ENCODE results near the gene SLC22A3. TPM values are rescaled to one million over a fixed set of nuclear protein-coding genes. Genes with fewer than 3 reads are reported as not detected.

The SLC22A3 gene
- total and polyA plus RNA-seq, 2 donors (not counting 1 experiment from before 2014, with no cell fraction given): not detected

- no peak overlapping the region for H3K27ac Mint-ChIP-seq
- POLR2A ChIA-PET: no interaction called here
- Histone ChIP-seq H3K79me2 (ENCODE audit: control insufficient read depth, insufficient read depth, low read length) (no peaks in the 10 kb centered on the region), H3K4me2 (replicated peaks; ENCODE audit: low read depth, low read length, poor library complexity, severe bottlenecking) (no peak overlapping the region), H3K27me3 (replicated peaks in 1 of 4; ENCODE audit: control extremely low read depth in 1 of 4, control insufficient read depth in 3 of 4, insufficient read depth in 4 of 4, low read length in 3 of 4) (peaks cover 0 to 11% (median 3%) of the 10 kb centered on the region in 4 experiments), H2AFZ (ENCODE audit: insufficient read depth, low read depth, low read length, poor library complexity, severe bottlenecking) (no peak overlapping the region), H3K4me3 (ENCODE audit: control extremely low read depth in 1 of 5, extremely low read depth in 1 of 5, insufficient read depth in 1 of 5, low read depth in 2 of 5, low read length in 4 of 5) (no peak overlapping the region), H3K4me1 (ENCODE audit: control insufficient read depth in 2 of 2, insufficient read depth in 2 of 2, low read length in 2 of 2) (no peaks in the 10 kb centered on the region), H3K9me3 (ENCODE audit: control extremely low read depth in 1 of 3, control insufficient read depth in 2 of 3, insufficient read depth in 1 of 3, low read length in 2 of 3) (peaks cover 0 to 3% (median 0%) of the 10 kb centered on the region in 3 donors), H3K9ac (ENCODE audit: low read length) (no peak overlapping the region), H3K36me3 (replicated peaks in 1 of 2; ENCODE audit: control extremely low read depth in 1 of 2, control insufficient read depth in 1 of 2, extremely low read depth in 1 of 2, insufficient read depth in 2 of 2, low read length in 1 of 2) (no peaks in the 10 kb centered on the region), H3K27ac (ENCODE audit: low read length in 2 of 2) (no peak overlapping the region), H4K20me1 (ENCODE audit: control insufficient read depth, insufficient read depth, low read length, poor library complexity, severe bottlenecking) (no peaks in the 10 kb centered on the region)
- intact Hi-C loops (cut with micrococcal nuclease): no loop called here
- no peaks in the 10 kb centered on the region for H3K9me3 Mint-ChIP-seq (ENCODE audit: insufficient read depth)
- DNase-seq (no peak), ATAC-seq (ENCODE audit: low read depth) (no peak)
- TF ChIP-seq EZH2 (IDR thresholded peaks at IDR 0.05; ENCODE audit: borderline replicate concordance, insufficient read depth, low read depth, low read length, poor library complexity, severe bottlenecking): no peak
- 71% methylated on average over 2 of the region's 2 CpGs for WGBS (ENCODE audit: insufficient coverage)
- peaks cover 2% of the 10 kb centered on the region for H3K4me1 Mint-ChIP-seq
- CTCF ChIA-PET: no interaction called here
- peaks cover 27% of the 10 kb centered on the region for H3K27me3 Mint-ChIP-seq
- no peak overlapping the region for H3K4me3 Mint-ChIP-seq
Observed at GRCh38 chr6:160353950-160354496, 5.8 kb downstream of the SLC22A3 start.

DNA sequence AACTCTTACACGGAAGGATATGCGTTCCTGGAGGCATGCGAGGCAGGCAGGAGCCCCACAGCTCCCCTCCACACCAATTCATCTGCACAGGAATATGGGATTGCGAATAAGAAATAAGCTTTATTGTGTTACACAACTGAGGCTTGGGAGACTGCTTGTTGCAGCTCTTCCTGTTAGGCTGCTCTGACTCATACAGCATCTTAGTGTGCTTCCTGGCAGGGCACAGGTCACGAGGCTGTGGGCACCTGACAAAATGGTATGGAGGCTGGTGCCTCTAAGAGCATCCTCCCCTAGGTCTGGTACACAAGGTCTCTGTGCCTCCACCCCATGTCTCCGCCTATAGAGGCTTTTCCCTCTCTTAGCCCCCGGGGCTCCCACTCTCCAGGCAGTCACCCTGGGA lies 6.8 kb downstream of the SLC22A3 start:
- Histone ChIP-seq H3K27ac (ENCODE audit: low read length in 2 of 2) (no peak overlapping the region), H3K36me3 (replicated peaks in 1 of 2; ENCODE audit: control extremely low read depth in 1 of 2, control insufficient read depth in 1 of 2, extremely low read depth in 1 of 2, insufficient read depth in 2 of 2, low read length in 1 of 2) (no peaks in the 10 kb centered on the region), H3K4me1 (ENCODE audit: control insufficient read depth in 2 of 2, insufficient read depth in 2 of 2, low read length in 2 of 2) (no peaks in the 10 kb centered on the region), H3K27me3 (replicated peaks in 1 of 4; ENCODE audit: control extremely low read depth in 1 of 4, control insufficient read depth in 3 of 4, insufficient read depth in 4 of 4, low read length in 3 of 4) (peaks cover 0 to 3% (median 2%) of the 10 kb centered on the region in 4 experiments), H3K79me2 (ENCODE audit: control insufficient read depth, insufficient read depth, low read length) (no peaks in the 10 kb centered on the region), H3K4me3 (ENCODE audit: control extremely low read depth in 1 of 5, extremely low read depth in 1 of 5, insufficient read depth in 1 of 5, low read depth in 2 of 5, low read length in 4 of 5) (no peak overlapping the region), H3K9ac (ENCODE audit: low read length) (no peak overlapping the region), H2AFZ (ENCODE audit: insufficient read depth, low read depth, low read length, poor library complexity, severe bottlenecking) (no peak overlapping the region), H3K4me2 (replicated peaks; ENCODE audit: low read depth, low read length, poor library complexity, severe bottlenecking) (no peak overlapping the region), H4K20me1 (ENCODE audit: control insufficient read depth, insufficient read depth, low read length, poor library complexity, severe bottlenecking) (no peaks in the 10 kb centered on the region), H3K9me3 (ENCODE audit: control extremely low read depth in 1 of 3, control insufficient read depth in 2 of 3, insufficient read depth in 1 of 3, low read length in 2 of 3) (peaks cover 0 to 3% (median 0%) of the 10 kb centered on the region in 3 donors)
- ATAC-seq (ENCODE audit: low read depth) (no peak), DNase-seq (no peak)
- no peak for TF ChIP-seq EZH2 (IDR thresholded peaks at IDR 0.05; ENCODE audit: borderline replicate concordance, insufficient read depth, low read depth, low read length, poor library complexity, severe bottlenecking)
- no peak for TF ChIP-seq CTCF (IDR thresholded peaks at IDR 0.05)
- CTCF ChIA-PET: no interaction called here
- Mint-ChIP-seq H3K4me1 (no peaks in the 10 kb centered on the region), H3K9me3 (ENCODE audit: insufficient read depth) (no peaks in the 10 kb centered on the region), H3K27me3 (peaks cover 18% of the 10 kb centered on the region), H3K4me3 (no peak overlapping the region), H3K27ac (no peak overlapping the region)
- 70% methylated on average over 4 of the region's 7 CpGs for WGBS (ENCODE audit: insufficient coverage)
- POLR2A ChIA-PET: no interaction called here
- intact Hi-C loops (cut with micrococcal nuclease): no loop called here
